ENCODE measurements around the gene TSPY9.
"Not testable (repeated sequence)": the region's sequence is repeated elsewhere in the genome, so short reads cannot be mapped to it uniquely, and the experiment has no call there.

The TSPY9 gene

DNA sequence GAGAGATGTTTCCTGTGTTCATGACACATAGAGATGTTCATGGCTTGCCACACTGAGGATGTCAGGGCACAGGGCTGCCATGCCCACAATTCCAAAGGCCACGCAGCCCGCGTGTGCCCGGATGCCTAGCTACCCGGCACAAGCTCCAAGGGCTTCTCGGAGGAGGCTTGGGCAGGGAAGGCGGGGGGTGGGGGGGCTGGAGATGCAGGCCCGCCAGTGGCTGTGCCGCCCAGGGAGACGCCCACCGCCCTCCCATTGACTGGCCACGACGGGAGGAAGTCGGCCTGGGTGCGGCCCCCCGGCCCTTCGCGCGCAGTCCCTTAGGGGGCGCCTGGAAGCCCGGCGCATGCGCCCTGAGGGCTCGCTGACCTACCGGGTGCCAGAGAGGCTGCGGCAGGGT, at the start of gene TSPY9:
TSS of gene TSPY9 (plus strand) at position 301 of the 400 bp plus-strand sequence. CDS start at position 347, 46 bp downstream.
- DNase-seq (ENCODE audit: low read depth in 1 of 2, low spot score in 1 of 2): not testable (repeated sequence)

DNA sequence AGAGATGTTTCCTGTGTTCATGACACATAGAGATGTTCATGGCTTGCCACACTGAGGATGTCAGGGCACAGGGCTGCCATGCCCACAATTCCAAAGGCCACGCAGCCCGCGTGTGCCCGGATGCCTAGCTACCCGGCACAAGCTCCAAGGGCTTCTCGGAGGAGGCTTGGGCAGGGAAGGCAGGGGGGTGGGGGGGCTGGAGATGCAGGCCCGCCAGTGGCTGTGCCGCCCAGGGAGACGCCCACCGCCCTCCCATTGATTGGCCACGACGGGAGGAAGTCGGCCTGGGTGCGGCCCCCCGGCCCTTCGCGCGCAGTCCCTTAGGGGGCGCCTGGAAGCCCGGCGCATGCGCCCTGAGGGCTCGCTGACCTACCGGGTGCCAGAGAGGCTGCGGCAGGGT, 20.4 kb upstream of the TSPY9 start, which contains the start of gene TSPY1:
TSS of gene TSPY1 (plus strand) at position 301 of the 400 bp plus-strand sequence. CDS start at position 347, 46 bp downstream.
- not testable (repeated sequence) for DNase-seq (ENCODE audit: low read depth in 1 of 2, low spot score in 1 of 2)

- DNase-seq (ENCODE audit: low read depth in 1 of 2, low spot score in 1 of 2): not testable (repeated sequence)
Observed at GRCh38 chrY:9504396-9504795, 17.3 kb downstream of the TSPY9 start.

- not testable (repeated sequence) for DNase-seq (ENCODE audit: low read depth in 1 of 2, low spot score in 1 of 2)
Observed at GRCh38 chrY:9516287-9516686, 29.2 kb downstream of the TSPY9 start.

DNA sequence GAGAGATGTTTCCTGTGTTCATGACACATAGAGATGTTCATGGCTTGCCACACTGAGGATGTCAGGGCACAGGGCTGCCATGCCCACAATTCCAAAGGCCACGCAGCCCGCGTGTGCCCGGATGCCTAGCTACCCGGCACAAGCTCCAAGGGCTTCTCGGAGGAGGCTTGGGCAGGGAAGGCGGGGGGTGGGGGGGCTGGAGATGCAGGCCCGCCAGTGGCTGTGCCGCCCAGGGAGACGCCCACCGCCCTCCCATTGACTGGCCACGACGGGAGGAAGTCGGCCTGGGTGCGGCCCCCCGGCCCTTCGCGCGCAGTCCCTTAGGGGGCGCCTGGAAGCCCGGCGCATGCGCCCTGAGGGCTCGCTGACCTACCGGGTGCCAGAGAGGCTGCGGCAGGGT, 40.5 kb downstream of the TSPY9 start, which contains the start of gene TSPY10:
TSS of gene TSPY10 (plus strand) at position 301 of the 400 bp plus-strand sequence. CDS start at position 347, 46 bp downstream.
- DNase-seq (ENCODE audit: low read depth in 1 of 2, low spot score in 1 of 2): not testable (repeated sequence)
